ENCODE measurements around the gene CARD8.
A peak's percentile ranks its signal among the peaks of the same experiment; 100 is the strongest.
"Not testable (repeated sequence)": the region's sequence is repeated elsewhere in the genome, so short reads cannot be mapped to it uniquely, and the experiment has no call there.

The CARD8 gene

DNA sequence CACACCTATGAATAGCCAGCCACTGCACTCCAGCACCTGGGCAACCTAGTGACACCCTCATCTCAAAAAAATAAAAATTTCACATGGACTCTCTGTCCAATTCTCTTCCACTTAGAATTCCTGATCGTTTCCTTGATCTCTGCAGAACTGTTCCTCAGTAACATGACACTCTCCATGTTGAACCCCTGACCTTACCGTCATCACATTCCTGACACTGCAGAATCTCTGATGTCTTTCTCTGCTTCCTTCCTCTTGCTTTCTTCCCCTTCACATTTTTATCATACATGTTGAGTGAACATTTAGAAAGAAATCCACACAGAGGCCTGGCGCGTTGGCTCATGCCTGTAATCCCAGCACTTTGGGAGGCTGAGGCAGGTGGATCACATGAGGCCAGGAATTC is 29.2 kb upstream of the CARD8 start:
- no peak overlapping the region for H3K4me3 ChIP-seq (ENCODE audit: control insufficient read depth, low read depth, low read length)
- no peak for DNase-seq (ENCODE audit: low read depth)
- TF ChIP-seq CTCF (IDR thresholded peaks at IDR 0.05; ENCODE audit: control insufficient read depth, insufficient read depth, low read depth, low read length, missing control alignments), result no peak

DNA sequence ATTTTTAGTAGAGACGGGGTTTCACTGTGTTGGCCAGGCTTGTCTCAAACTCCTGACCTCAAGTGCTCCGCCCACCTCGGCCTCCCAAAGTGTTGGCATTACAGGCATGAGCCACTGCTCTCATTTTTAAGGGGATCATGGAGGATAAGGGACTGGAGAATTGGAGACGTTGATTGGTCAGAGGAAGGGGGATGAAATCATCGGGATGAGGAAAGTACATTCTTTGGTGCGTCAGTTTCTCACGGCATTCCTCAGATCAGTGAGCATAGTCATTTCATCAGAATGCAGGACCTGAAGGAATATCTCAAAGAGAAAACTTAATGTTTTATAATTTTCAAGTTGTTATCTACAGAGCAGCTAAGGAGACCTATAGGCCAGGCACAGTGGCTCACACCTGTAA is 28.2 kb upstream of the CARD8 start:
- H3K4me3 ChIP-seq (ENCODE audit: control insufficient read depth, low read depth, low read length), result no peak overlapping the region
- DNase-seq (ENCODE audit: low read depth), result peak; percentile 91
- TF ChIP-seq CTCF (IDR thresholded peaks at IDR 0.05; ENCODE audit: control insufficient read depth, insufficient read depth, low read depth, low read length, missing control alignments), result no peak

DNA sequence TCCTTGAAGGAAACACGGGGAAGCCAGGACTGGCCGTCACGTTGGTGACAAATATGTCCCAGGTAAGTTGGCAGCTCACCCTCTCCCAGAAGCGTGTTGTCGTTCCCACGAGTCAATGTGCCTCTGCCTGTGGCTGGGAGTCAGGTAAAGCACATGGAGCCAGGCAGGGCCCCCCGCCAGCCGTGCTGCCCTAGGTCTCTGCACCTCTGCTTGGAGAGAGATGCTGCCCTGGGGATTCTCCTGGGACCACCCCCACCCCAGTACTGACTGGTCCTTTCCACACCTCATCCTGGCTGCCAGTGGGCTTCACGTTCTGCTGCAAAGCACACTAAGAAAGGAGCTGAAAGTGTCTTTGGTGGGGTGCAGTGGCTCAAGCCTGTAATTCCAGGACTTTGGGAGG is 24.0 kb upstream of the CARD8 start:
- H3K4me3 ChIP-seq (ENCODE audit: control insufficient read depth, low read depth, low read length), result no peak overlapping the region
- DNase-seq (ENCODE audit: low read depth), result no peak
- TF ChIP-seq CTCF (IDR thresholded peaks at IDR 0.05; ENCODE audit: control insufficient read depth, insufficient read depth, low read depth, low read length, missing control alignments), result no peak

- TF ChIP-seq CTCF (IDR thresholded peaks at IDR 0.05; ENCODE audit: control insufficient read depth, insufficient read depth, low read depth, low read length, missing control alignments), result no peak
- no peak for DNase-seq (ENCODE audit: low read depth)
- no peak overlapping the region for H3K4me3 ChIP-seq (ENCODE audit: control insufficient read depth, low read depth, low read length)
These were observed 19.2 kb upstream of the CARD8 start for GRCh38 chr19:48274938-48275337.

DNA sequence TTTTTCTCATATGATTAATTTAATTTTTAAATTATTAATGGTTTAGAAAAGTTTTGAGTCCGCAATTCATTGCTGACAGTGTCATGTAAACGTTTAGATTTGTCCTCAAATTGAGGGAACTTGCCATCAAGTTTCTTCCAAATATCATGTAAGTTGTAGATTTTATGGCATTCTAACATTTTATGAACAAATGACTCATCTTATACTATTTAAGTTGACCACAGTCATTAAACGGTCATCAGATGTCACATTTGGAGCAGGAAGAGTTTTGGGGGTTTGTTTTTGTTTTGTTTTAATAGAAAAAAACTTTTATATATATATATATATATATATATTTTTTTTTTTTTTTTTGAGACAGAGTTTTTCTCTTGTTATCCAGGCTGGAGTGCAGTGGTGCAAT is 18.5 kb upstream of the CARD8 start:
- DNase-seq (ENCODE audit: low read depth), result no peak
- TF ChIP-seq CTCF (IDR thresholded peaks at IDR 0.05; ENCODE audit: control insufficient read depth, insufficient read depth, low read depth, low read length, missing control alignments), result no peak
- no peak overlapping the region for H3K4me3 ChIP-seq (ENCODE audit: control insufficient read depth, low read depth, low read length)

- no peak for TF ChIP-seq CTCF (IDR thresholded peaks at IDR 0.05; ENCODE audit: control insufficient read depth, insufficient read depth, low read depth, low read length, missing control alignments)
- peak overlapping the region; percentile 40 for H3K4me3 ChIP-seq (ENCODE audit: control insufficient read depth, low read depth, low read length)
- no peak for DNase-seq (ENCODE audit: low read depth)
These were observed 15.9 kb upstream of the CARD8 start for GRCh38 chr19:48271531-48272151.

DNA sequence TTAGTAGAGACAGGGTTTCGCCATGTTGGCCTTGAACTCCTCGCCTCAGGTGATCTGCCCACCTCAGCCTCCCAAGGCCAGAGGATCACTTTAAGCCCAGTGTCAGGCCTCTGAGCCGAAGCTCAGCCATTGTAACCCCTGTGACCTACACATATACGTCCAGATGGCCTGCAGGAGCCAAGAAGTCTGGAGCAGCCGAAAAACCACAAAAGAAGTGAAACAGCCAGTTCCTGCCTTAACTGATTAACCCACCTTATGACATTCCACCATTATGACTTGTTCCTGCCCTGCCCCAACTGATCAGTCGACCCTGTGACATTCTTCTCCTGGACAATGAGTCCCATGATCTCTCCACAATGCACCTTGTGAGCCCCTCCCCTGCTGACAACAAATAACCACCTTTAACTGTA is 13.9 kb upstream of the CARD8 start:
- not testable (repeated sequence) for DNase-seq (ENCODE audit: low read depth)

GRCh38 chr19:48265326-48265725 is 9.6 kb upstream of the CARD8 start:
- DNase-seq (ENCODE audit: low read depth); H3K4me3 ChIP-seq (ENCODE audit: control insufficient read depth, low read depth, low read length): not testable (repeated sequence)

More for the DNA sequence above, 13.9 kb upstream of the CARD8 start:
- H3K4me3 ChIP-seq (ENCODE audit: control insufficient read depth, low read depth, low read length), result not testable (repeated sequence)

DNA sequence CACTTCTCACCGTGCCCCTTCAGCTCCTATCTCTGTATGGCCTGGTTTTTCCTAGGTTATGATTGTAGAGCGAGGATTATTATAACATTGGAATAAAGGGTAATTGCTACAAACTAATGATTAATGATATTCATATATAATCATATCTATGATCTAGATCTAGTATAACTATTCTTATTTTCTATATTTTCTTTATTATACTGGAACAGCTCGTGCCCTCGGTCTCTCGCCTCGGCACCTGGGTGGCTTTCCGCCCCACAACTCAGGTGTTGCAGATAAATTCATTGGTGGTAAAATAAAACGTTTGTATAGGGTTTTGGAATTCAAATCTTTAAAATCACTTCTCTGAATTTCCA is 4.6 kb upstream of the CARD8 start:
- H3K4me3 ChIP-seq (ENCODE audit: control insufficient read depth, low read depth, low read length); DNase-seq (ENCODE audit: low read depth): not testable (repeated sequence)

DNA sequence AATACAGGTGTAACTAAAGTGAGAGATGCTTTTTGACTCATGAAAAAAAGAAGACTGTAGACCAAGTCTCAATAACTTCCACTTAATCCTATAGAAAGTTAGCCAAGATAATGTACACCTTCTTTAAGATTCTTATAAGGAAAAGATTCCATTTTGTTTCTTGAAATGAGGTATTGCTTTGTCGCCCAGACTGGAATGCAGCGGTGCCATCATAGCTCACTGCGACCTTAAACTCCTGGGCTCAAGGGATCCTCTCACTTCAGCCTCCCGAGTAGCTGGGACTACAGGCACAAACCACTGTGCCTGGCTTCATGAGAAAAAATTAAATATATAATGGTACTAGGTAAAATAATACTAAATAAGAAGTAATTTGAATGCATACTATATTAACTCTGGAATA is 3.3 kb upstream of the CARD8 start:
- DNase-seq (ENCODE audit: low read depth); H3K4me3 ChIP-seq (ENCODE audit: control insufficient read depth, low read depth, low read length): not testable (repeated sequence)

Data from AG09309 (cell line).